Body of pancreas (tissue), 4 donors: ENCODE results near the gene RFC4. TPM values are rescaled to one million over a fixed set of nuclear protein-coding genes. Genes with fewer than 3 reads are reported as not detected.
A peak's percentile ranks its signal among the peaks of the same experiment; 100 is the strongest.

Experiments used
- ATAC-seq: fragments of 150-250 bp; one replicate; pipeline ENCODE4 v1.9.1; 2016
- DNase-seq, 4 donors: peaks; one replicate each; pipeline ENCODE4 v3.0.0-alpha.2; 2019
- H3K27ac ChIP-seq, 4 donors: fragments of 200-600 bp; sonication (generic); 1 replicate in 3 of 4; 2 replicates in 1 of 4; pipeline versions ENCODE4 v1.5.1 to v1.6.1; 2016 to 2019; ENCODE audit warnings: mild to moderate bottlenecking in 1 of 4, mixed read lengths in 1 of 4, moderate library complexity in 1 of 4
- H3K27me3 ChIP-seq, 2 donors: fragments of 200-600 bp; sonication (generic); one replicate each; pipeline ENCODE4 v1.6.0; 2016; ENCODE audit warnings: mild to moderate bottlenecking in 1 of 2
- H3K36me3 ChIP-seq, 2 donors: fragments of 200-600 bp; sonication (generic); replicated peaks in 1 of 2; 2 replicates each; pipeline ENCODE4 v1.5.1; 2016; ENCODE audit warnings: low read depth in 2 of 2; ENCODE audit not compliant: insufficient read depth in 1 of 2
- H3K4me1 ChIP-seq: fragments of 200-600 bp; sonication (generic); one replicate; pipeline ENCODE4 v1.6.0; 2016
- H3K4me3 ChIP-seq, 2 donors: fragments of 200-600 bp; sonication (generic); 1 replicate in 1 of 2; 2 replicates in 1 of 2; pipeline ENCODE4 v1.5.1; 2016 to 2019
- H3K9me3 ChIP-seq, 3 donors: fragments of 200-600 bp; sonication (generic); 1 replicate in 2 of 3; 2 replicates in 1 of 3; pipeline ENCODE4 v1.5.1; 2016
- POLR2A ChIP-seq, 3 donors: fragments of 450-650 bp; IDR thresholded peaks; one replicate each; pipeline ENCODE4 v1.6.1; 2016; ENCODE audit warnings: antibody characterized with exemption in 3 of 3, mild to moderate bottlenecking in 2 of 3
- WGBS, 2 donors: methylation state at CpG; one replicate each; pipeline ENCODE4 v1.1.5; 2017; 5-methylcytosine and 5-hydroxymethylcytosine counted together
- intact Hi-C: fragments of 100-400 bp; cut with DNase I; formaldehyde crosslinking; loops from one replicate; pipeline ENCODE4 v1.15.1; 2023
- total RNA-seq, 2 donors: library from RNA; depleted of rRNA; stranded (reverse); fragments of >200 nt; gene quantifications; one replicate each; pipeline ENCODE4 v1.1.0, GENCODE V29; 2016
- TF ChIP-seq, protein P1 (sequence below), 7 experiments: fragments of 450-650 bp in 4 of 7; fragments of 200-600 bp in 3 of 7; sonication (generic) in 3 of 7; IDR thresholded peaks; one replicate each; pipeline ENCODE4 v1.5.1; 2016 to 2019; ENCODE audit warnings: antibody characterized with exemption in 7 of 7

Gene RFC4
- total RNA-seq, 2 donors from 2014 or later, result 6.6 to 14.5 TPM

DNA sequence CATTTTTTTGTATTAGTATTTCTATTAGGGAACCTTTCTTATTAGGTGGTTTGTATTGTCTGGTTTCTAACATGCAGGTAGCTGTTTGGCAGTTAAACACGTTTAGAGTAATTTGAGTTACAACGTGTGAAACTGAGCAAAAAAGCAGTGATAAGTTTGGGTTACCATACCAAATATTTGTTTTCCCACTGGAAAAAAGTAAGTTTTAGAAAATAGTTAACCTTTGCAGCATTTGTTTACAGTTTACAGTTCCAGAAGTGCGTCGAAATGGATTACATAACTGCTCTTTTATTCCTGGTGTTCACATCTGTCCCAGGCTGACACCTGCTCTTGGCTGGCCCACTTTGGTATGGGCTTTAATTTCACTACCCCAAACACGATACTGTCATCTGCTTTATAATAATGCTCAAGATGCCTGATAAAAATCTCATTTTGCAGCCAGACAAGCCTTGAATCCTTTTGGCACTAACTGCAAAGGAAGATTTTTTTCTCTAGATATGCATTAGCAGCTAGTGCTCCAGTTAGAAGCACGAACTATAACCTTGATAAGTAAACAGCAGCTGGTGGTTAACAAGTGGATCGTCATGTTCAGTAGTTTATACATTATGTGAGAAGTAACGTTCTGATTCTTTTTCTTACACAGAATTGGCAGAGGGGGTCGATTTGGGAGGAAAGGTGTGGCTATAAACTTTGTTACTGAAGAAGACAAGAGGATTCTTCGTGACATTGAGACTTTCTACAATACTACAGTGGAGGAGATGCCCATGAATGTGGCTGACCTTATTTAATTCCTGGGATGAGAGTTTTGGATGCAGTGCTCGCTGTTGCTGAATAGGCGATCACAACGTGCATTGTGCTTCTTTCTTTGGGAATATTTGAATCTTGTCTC lies 17.6 kb downstream of the RFC4 start:
- ATAC-seq, result no peak
- Histone ChIP-seq H3K4me1 (peaks cover 45% of the 10 kb centered on the region), H3K36me3 (peaks cover 14 to 30% of the 10 kb centered on the region in 2 donors)

DNA sequence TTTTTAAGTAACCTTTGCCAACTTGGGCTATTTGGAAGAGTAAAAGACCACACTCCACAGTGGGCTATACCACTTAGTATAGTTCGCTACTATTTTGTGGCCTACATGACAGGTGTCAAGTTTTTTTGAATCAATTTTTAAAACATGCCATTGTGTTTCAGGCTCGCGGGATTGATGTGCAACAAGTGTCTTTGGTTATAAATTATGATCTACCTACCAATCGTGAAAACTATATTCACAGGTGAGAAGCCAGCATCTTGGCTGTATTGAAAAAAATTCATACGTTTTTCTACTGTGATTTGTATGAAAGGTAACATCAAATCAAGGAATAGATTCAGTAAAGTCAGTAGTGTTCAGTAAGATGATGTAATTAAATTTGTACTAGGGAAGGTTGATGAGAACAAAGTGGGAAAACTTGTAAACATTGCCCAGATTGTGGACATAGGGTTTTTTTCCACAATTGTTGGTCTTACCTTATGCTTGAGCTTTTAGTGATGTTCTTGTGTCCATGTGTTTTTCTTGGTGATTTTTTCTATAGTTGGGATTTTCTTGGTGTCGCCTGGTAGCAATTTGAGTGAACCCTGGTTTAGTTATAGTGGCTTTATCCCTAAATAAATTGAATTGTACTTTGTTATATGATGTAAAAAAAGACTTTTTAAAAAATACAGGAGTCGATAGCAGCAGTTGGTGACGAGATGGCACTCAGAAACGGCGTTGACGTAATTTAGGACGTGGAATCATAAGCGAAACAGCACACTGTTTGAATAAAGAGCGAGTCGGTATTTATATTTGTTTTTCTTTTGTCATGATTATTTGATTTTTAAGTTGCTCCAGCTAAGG lies 18.4 kb downstream of the RFC4 start:
- TF ChIP-seq, protein P1, sequence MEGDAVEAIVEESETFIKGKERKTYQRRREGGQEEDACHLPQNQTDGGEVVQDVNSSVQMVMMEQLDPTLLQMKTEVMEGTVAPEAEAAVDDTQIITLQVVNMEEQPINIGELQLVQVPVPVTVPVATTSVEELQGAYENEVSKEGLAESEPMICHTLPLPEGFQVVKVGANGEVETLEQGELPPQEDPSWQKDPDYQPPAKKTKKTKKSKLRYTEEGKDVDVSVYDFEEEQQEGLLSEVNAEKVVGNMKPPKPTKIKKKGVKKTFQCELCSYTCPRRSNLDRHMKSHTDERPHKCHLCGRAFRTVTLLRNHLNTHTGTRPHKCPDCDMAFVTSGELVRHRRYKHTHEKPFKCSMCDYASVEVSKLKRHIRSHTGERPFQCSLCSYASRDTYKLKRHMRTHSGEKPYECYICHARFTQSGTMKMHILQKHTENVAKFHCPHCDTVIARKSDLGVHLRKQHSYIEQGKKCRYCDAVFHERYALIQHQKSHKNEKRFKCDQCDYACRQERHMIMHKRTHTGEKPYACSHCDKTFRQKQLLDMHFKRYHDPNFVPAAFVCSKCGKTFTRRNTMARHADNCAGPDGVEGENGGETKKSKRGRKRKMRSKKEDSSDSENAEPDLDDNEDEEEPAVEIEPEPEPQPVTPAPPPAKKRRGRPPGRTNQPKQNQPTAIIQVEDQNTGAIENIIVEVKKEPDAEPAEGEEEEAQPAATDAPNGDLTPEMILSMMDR (IDR thresholded peaks at IDR 0.05), result no peak
- no peak for TF ChIP-seq POLR2A (IDR thresholded peaks at IDR 0.05)

More for the DNA sequence above, 17.6 kb downstream of the RFC4 start:
- TF ChIP-seq, protein P1 (IDR thresholded peaks at IDR 0.05), result no peak
- TF ChIP-seq POLR2A (IDR thresholded peaks at IDR 0.05), result no peak
- no peak overlapping the region for H3K4me3 ChIP-seq
- 53 to 54% methylated on average over 13 of the region's 13 CpGs for WGBS, 2 donors
- no peaks in the 10 kb centered on the region for H3K27me3 ChIP-seq
- H3K27ac ChIP-seq, result peak overlapping the region in 1 of 4 donors; percentile 20
- H3K9me3 ChIP-seq, result no peaks in the 10 kb centered on the region
- intact Hi-C loops, result no loop called here
- DNase-seq, result no peak

DNA sequence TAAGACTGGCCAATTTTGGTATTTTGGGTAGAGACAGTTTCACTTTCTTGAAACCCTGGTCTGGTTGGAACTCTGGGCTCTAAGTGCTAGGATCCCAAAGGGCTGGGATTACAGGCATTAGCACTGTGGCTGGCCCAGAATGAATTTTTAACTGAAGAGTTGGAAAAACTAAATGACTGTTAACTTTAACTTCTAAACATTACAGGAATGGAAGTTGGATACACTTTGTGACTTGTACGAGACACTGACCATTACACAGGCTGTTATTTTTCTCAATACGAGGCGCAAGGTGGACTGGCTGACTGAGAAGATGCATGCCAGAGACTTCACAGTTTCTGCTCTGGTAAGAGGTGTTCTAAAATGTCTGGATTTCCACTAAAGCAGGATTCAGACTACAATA lies 19.4 kb downstream of the RFC4 start:
- H3K4me1 ChIP-seq, result peaks cover 50% of the 10 kb centered on the region
- no peaks in the 10 kb centered on the region for H3K27me3 ChIP-seq
- intact Hi-C loops, result no loop called here
- TF ChIP-seq, protein P1 (IDR thresholded peaks at IDR 0.05), result no peak
- TF ChIP-seq POLR2A (IDR thresholded peaks at IDR 0.05), result no peak
- DNase-seq, result no peak
- H3K27ac ChIP-seq, result no peak overlapping the region
- no peak for ATAC-seq
- 57 to 62% methylated on average over 3 of the region's 3 CpGs for WGBS, 2 donors
- H3K4me3 ChIP-seq, result no peak overlapping the region
- H3K9me3 ChIP-seq, result no peaks in the 10 kb centered on the region
- peaks cover 14 to 30% of the 10 kb centered on the region in 2 donors for H3K36me3 ChIP-seq

More for the DNA sequence above, 18.4 kb downstream of the RFC4 start:
- no peak for ATAC-seq
- 65 to 66% methylated on average over 15 of the region's 15 CpGs for WGBS, 2 donors
- no peaks in the 10 kb centered on the region for H3K27me3 ChIP-seq
- H3K27ac ChIP-seq, result peak overlapping the region in 1 of 4 donors; percentile 20
- H3K4me1 ChIP-seq, result peaks cover 45% of the 10 kb centered on the region
- no peak for DNase-seq
- no peak overlapping the region for H3K4me3 ChIP-seq
- peaks cover 14 to 30% of the 10 kb centered on the region in 2 donors for H3K36me3 ChIP-seq
- no peaks in the 10 kb centered on the region for H3K9me3 ChIP-seq
- intact Hi-C loops, result no loop called here

DNA sequence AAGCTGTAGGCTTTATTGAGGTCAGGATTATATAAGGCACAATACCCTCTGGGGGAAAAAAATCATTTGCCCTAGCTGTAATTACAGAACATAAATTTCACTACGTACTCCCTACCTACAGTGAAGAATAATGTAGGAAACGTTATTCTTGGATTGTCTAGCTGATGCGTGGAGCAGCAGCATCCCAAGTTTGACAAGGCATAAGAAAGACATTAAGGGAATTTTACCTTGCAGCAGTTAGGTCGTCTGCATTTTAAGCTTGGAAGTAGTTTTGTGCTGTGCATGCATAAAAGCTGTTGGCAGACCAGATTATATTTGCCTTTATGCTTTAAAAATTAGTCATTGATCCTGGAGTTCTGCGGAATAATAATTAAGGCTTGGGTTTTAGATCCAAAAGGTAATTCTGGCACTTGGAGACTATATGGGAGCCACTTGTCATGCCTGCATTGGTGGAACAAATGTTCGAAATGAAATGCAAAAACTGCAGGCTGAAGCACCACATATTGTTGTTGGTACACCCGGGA lies 20.7 kb downstream of the RFC4 start:
- TF ChIP-seq, protein P1 (IDR thresholded peaks at IDR 0.05), result no peak
- TF ChIP-seq POLR2A (IDR thresholded peaks at IDR 0.05), result no peak
- WGBS, 2 donors, result 5 to 12% methylated on average over 7 of the region's 7 CpGs
- no peak for ATAC-seq
- peak overlapping the region; percentile 66 to 91 for H3K4me3 ChIP-seq
- H3K27me3 ChIP-seq, result no peaks in the 10 kb centered on the region
- intact Hi-C loops, result no loop called here
- H3K4me1 ChIP-seq, result peaks cover 50% of the 10 kb centered on the region
- peak overlapping the region in 2 of 4 donors; percentile 14 to 96 for H3K27ac ChIP-seq
- peaks cover 14 to 30% of the 10 kb centered on the region in 2 donors for H3K36me3 ChIP-seq
- H3K9me3 ChIP-seq, result no peaks in the 10 kb centered on the region
- DNase-seq, result no peak
